ENCODE data around the gene CNIH1. TPM values are rescaled to one million over a fixed set of nuclear protein-coding genes. Genes with fewer than 3 reads are reported as not detected.
"Not testable (repeated sequence)": the region's sequence is repeated elsewhere in the genome, so short reads cannot be mapped to it uniquely, and the experiment has no call there.

The CNIH1 gene
- total RNA-seq, 1 donor from 2014 or later: 40.2 TPM

DNA sequence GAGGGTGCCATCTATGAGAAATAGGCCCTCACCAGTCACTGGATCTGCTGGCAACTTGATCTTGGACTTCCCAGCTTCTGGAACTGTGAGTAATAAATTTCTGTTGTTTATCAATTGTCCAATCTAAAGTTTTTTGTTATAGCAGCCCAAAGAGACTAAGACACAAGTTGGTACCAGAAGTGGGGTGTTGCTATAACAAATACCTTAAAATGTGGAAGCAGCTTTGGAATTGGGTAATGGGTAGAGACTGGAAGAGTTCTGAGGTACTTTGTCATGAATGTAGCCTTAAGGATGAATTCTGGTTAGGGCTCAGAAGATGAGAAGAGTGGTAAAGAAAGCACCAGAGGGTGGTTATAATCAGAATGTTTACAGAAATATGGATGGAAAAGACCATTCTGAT, 26.1 kb upstream of the CNIH1 start:
- no peak for DNase-seq

DNA sequence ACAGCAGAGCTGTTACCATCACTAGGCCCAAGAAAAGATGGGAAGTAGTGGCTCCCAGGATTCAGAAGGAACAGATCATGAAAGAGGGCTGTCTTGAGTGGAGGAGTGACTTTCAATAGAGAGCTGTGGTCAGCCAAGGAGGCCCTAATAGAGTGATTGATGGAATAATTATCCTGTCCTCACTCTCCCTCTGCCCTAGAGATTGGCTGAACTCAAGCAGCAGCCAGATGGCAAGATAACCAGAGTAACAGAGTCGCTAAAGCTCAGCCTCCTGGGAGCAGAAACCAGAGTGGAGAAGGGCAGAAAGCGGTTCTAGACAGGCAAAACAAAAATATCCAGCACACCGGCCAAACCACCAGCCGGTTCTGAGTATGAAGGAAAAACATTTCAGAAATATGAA, 24.5 kb upstream of the CNIH1 start:
- DNase-seq: no peak

DNA sequence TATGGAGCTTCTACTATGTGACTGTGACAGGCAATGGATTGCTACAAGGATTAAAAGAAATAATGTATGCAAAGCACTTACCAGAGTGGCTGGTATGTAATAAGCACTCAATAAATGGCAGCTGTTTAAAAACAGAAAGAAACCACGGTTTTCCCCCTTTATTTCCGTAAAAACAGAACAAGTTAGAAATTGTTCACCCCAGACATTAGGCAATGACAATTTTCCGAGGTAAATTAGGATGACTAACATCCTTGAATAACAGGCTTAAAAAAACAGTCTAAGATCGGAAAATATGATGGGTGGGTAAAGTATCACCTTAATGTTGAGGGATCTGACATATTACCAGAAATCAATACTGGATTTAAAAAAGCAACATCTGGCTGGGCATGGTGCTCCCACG, 20.9 kb upstream of the CNIH1 start:
- no peak for DNase-seq

DNA sequence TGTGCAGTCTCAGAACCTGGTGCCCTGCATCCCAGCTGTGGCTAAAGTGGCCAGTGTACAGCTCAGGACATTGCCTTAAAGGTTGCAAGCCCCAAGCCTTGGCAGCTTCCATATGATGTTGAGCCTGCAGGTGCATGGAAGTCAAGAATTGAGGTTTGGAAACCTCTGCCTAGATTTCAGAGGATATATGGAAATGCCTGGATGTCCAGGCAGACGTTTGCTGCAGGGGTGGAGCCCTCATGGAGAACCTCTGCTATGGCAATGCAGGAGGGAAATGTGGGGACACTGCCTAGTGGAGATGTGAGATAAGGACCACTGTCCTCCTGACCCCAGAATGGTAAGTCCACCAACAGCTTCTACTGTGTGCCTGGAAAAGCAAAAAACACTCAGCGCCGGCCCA, 17.9 kb upstream of the CNIH1 start:
- no peak for DNase-seq

DNA sequence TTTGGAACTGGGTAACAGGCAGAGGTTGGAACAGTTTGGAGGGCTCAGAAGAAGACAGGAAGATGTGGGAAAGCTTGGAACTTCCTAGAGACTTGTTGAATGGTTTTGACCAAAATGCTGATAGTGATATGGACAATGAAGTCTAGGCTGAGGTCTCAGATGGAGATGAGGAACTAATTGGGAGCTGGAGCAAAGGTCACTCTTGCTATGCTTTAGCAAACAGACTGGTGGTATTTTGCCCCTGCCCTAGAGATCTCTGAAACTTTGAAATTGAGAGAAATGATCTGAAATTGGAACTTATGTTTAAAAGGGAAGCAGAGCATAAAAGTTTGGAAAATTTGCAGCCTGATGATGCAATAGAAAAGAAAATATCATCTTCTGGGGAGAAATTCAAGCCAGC, 17.4 kb upstream of the CNIH1 start:
- not testable (repeated sequence) for DNase-seq

DNA sequence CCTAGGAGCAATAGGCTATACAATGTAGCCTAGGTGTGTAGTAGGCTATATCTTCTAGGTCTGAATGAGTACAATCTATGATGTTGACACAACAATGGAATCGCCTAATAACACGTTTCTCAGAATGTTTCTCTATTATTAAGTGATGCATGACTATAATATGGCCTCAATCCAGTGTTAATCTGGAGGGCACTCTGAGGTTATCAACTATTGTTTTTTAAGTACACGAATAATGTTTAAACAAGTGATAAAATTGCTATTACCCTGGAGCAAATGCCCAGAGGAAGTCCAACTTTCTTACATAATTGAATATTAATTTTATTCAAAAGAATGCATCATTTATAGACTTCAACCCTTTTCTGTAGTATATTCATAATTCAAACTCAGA, 16.4 kb upstream of the CNIH1 start:
- DNase-seq: no peak

DNA sequence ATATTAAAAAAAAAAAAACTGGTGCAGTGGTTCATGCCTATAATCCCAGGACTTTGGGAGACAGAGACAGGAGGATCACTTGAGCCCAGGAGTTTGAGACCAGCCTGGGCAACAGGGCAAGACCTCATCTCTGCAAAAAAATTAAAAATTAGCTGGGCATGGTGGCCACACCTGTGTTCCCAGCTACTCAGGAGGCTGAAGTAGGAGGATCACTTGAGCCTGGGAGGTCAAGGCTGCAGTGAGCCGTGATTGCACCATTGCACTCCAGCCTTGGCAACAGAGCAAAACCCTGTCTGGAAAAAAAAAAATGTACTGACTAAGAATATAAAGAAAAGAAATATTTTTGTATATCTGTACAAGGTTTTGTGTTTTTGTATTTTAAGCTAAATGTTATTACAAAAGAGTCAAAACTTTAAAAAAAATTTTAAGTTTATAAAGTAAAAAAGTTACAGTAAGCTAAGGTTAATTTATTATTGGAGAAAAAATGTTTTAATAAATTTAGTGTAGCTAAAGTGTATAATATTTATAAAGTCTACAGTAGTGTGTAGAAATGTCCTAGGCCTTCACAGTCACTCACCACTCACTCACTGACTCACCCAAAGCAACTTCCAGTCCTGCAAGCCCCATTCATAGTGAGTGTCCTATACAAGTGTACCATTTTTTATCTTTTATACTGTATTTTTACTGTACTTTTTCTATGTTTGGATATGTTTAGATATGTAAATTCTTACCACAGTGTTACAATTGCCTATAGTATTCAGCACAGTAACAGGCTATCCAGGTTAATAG, 15.8 kb upstream of the CNIH1 start:
- DNase-seq: not testable (repeated sequence)

DNA sequence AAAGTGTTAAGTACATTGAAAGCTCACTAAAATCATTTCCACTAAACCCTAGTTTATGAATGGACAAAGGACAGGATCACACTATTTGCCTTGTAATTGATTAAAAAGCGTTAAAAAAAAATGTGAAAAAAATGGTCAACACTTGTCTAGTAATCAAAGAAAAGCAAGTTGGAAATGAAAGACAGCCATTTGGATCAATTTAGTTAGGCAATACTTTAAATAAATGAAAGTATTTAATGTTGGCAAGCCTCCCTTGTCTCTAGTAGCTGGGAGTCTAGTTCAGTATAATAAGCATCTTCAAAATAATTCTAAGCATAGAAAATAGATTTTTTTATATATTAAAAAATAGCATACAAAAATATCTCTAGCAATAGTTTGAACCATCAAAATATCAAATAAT, 14.2 kb upstream of the CNIH1 start:
- DNase-seq: no peak

DNA sequence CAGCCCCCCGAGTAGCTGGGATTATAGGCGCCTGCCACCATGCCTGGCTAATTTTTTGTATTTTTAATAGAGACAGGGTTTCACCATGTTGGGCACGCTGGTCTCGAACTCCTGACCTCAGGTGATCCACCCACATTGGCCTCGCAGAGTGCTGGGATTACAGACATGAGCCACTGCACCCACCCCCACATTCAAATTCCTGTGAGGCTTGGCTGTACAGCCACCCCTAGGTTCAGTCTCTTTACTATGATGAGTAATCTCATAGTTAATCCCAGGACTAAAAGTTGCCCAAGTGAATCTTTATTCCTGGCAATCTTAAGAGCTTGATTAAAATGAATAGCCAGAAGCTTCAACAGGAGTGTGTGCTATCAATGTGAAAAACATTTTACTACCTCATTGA, 12.8 kb upstream of the CNIH1 start:
- DNase-seq: not testable (repeated sequence)

DNA sequence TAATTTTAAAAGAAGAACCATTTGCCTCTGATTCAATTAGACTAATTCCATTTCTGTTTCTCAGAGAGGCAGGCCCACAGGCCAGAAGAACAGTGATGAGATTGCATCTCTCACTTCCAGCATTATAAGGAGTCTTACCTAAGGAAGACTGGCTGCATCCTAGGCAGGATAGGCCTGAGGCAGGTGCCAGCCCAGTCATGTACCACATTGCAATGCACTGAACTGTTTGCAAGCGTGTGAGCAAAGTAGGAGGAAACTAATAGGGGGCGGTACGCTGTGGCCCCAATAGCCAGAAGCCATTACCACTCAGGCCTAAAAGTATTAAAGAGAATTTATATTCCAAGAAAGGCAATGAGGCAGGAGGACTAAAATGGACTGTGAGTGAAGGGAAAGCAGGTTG, 12.1 kb upstream of the CNIH1 start:
- DNase-seq: no peak

DNA sequence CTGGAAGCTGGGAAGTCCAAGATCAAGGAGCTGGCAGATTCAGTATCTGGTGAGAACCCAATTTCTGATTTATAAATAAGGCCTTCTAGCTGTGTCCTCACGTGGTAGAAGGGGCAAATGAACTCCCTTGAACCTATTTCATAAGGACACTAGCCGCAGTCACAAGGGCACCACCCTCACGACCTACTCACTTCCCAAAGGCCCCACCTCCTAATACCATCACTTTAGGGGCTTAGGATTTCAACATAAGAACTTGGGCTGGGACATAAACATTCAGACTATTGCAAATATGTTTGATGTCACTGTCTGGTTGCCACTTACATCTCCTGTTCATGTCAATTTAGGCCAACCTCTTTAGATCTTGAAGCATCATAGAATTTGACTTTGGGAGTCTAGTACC, 10.8 kb upstream of the CNIH1 start:
- DNase-seq: no peak

DNA sequence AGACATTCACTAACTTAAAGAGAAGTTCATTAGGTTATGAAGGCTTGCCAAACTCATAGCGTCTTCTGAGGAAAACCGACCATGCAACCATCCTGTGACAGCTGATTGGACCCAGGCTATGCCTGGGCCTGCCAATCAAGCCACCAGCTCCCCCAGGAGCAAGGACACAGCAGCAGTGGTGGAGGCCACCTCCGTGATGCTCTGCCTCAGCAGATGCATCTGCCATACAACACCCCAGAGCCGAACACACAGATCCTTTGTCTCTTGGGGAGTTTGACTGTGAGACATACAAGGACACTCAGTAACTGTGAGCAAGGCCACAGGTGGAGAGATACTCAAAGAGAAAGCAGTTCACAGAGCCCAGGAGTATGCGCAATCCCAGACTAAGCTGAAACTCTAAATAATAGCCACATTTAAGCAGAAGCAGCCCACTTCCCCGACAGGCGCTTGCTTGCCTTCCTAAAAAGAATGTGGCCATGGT, 10.0 kb upstream of the CNIH1 start:
- no peak for DNase-seq

DNA sequence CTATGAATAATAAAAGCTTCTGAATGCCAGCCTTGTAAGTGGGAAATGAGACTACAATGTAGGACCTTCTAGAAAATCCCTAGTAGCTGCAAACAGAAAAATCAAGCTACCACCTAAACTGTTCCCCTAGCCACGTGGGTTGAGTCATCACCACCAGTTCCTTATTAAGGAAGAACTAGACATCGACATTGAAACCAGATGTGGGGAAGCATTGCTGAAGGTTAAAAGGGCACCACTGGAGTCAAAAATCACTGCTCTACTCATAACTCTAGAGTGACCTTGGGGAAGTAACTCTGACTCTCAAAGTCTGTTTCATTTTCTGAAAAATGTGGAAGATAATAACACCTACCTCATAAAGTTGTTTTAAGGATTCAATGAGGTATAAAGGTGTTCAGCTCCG, 9.4 kb upstream of the CNIH1 start:
- no peak for DNase-seq

DNA sequence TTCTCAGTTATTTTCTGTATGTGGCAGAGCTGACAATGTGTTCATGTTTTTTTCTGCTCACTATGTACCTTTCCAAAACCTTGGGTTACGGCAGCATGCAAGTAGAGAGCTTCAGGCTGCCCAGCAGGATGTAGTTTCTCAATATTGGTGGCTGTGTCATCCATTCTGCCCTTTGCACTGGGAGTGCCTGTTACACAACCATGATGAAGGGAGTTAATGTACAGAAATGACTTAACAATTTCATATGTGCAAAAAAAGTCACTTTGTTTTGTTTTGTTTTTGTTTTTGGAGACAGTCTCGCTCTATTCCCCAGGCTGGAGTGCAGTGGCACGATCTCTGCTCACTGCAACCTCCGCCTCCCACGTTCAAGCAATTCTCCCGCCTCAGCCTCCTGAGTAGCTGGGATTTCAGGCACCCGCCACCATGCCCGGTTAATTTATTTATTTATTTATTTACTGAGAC, 6.1 kb upstream of the CNIH1 start:
- no peak for DNase-seq

DNA sequence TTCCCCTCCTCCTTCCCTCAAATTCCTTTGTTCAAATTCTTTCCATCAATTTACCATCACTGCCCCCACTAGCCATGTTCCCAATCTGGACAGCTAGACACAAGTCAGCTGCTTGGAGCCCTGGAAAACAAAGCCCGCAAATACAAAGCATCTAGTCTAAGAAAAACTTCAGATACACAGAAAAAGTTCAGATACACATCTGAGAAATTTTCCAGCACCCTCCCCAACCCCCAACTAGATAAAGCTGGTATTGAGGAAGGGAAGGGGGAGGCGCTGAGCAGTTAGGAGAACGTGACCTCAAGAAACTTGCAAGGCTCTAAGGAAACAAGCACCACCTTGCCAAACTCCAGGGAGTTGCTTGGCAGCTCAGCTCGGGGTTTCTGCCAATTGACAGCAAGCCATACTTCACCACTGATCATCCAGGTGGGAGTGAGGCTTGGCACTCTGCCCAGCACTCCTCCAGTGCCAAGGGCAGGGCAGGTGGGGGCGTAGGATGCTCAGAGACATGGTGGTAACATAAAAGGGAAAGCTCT, 5.1 kb upstream of the CNIH1 start:
- DNase-seq: peak; percentile 12

DNA sequence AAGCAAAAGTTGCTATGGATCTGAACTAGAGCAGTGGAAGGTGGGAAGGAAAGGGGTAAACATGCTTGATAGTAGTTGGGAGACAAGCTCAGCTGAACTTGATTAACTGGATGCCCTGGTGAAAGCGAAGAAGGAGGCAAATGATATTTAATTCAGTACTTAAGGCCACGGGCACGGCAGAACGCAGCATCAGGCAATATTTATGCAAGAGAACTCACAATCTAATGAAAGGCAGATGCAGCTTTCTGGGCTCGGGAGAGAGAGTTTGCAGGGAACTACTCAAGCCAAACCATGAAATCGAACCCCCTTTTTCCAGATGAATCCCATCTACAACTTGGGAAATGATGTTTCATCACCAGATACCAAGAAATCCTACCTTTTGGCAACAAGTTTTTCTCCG, 3.5 kb upstream of the CNIH1 start:
- peak; percentile 68 for DNase-seq

DNA sequence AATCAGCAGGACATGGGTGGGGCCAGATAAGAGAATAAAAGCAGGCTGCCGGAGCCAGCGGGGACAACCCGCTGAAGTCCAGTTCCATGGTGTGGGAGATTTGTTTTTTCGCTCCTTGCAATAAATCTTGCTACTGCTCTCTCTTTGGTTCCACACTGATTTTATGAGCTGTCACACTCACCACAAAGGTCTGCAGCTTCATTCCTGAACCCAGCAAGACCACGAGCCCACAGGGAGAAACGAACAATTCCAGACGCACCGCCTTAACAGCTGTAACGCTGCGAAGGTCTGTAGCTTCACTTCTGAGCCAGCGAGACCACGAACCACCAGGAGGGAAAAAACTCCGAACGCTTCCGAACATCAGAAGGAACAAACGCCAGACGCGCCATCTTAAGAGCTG, 2.8 kb upstream of the CNIH1 start:
- no peak for DNase-seq

DNA sequence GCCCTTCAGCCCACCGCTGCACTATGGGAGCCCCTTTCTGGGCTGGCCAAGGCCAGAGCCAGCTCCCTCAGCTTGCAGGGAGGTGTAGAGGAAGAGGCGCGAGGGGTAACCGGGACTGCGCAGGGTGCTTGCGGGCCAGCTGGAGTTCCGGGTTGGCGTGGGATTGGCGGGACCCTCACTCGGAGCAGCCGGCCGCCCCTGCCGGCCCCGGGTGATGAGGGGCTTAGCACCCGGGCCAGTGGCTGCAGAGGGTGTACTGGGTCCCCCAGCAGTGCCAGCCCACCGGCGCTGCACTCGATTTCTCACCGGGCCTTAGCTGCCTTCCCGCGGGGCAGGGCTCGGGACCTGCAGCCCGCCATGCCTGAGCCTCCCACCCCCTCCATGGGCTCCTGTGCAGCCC, 1.8 kb upstream of the CNIH1 start:
- DNase-seq: not testable (repeated sequence)

DNA sequence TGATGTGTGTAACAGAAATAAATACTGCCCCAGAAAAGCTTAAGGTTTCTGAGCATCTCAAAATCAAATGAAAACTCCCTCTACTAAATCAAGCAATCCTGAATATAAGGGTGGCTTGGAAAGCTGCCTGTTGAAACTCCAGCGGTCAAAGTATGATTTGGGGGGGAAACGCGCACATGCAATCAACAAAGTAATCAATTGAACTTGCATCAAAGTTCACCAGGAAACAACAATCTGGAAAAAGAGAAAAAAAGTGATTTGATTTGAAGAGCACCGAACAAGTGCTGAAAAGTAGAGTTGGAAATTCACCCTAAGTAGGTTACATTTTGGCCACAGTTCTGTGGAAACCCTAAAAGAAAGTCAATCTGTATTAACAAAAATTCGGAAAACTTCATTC, 700 bp downstream of the CNIH1 start:
- DNase-seq: no peak

DNA sequence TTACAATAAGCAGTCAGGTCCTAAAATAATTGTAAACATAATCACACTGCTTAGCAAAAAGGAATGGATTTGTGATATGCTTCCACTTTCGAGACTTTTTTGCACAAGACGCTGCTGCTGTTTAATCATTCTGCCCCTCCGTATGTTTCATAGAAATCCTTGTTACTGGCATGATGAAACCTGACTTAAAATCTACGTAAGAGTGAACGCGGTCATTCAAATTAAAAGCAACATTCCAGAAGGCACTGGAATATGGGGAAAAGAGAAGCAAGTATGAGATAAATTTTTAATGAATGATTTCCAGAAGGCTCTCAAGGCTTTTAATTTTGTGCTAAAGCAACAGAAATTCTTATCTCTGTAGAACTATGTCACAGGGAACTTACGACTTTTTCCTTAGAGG, 1.1 kb downstream of the CNIH1 start:
- no peak for DNase-seq

DNA sequence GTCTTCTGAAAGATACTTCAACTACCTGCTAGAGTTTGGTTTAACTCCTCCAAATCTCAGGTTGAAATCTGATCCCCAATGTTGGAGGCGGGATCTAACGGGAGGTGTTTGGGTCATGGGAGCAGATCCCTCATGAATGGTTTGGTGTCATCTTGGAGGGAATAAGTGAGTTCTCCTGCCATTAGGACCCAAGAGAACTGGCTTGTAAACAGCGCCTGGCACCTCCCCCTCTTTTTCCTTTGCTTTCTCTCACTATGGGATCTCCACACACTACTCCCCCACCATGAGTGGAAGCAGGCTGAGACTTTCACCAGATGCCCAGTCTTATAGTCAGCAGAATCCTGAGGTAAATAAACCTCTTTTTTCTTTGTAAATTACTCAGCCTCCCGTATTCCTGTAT, 2.5 kb downstream of the CNIH1 start:
- DNase-seq: no peak

DNA sequence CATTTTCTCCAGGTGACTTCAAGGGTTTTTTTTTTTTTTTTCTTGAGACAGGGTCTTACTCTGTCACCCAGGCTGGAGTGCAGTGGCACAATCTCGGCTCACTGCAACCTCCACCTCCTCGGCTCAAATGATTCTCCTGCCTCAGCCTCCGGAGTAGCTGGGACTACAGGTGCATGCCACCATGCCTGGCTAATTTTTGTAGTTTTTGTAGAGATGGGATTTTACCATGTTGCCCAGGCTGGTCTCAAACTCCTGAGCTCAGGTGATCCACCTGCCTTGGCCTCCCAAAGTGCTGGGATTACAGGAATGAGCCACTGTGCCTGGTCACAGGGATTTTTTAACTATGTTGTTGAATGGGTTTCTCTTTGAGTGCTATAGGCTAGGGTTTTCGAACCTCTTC, 3.2 kb downstream of the CNIH1 start:
- not testable (repeated sequence) for DNase-seq

DNA sequence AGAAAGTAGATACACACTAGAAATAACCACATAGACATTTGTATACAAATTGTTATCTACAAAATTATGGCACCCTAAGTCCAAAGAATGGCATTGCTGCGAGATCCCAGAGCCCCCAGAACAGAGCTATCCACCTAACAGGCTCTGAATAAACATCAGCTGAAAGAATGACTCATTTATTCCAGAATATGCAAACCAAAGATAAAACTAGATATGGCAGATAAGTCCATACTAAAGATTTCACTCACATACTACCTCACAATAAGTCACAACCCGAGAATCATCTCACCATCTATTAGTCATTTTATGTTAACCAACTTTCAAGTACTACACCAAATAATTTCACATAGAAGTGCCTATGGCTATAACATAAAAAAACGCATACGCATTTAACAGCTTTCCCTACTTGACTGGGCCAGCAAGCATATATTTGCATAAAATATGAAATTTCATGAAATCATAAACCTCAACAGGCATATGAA, 5.6 kb downstream of the CNIH1 start:
- DNase-seq: no peak

DNA sequence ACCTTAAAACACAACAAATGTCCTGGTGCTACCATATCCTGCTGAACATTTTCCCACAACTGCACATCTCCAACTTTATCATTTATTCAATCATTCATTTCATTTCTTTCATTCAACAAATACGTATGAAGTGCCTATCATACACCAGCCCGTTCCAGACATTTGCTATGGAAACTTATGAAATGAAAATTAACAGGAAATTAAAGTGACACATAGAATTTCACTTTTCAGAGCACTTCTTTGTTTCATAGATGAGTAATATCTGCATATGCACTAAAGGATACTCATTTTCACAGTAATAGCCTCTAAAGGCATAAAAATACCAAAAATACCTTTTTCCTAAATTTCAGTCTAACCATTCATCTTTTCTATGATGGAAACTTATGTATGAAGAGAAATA, 12.6 kb downstream of the CNIH1 start:
- no peak for DNase-seq

Data from skin of body (tissue), 2 donors.